Thoracic aorta (tissue), 2 donors: ENCODE measurements around the gene PHF1. TPM values are rescaled to one million over a fixed set of nuclear protein-coding genes. Genes with fewer than 3 reads are reported as not detected.

Source experiments
- ATAC-seq: fragments of 150-250 bp; one replicate; pipeline ENCODE4 v1.8.0; 2017; ENCODE audit warnings: low read depth; ENCODE audit not compliant: insufficient number of reproducible peaks, low FRiP score
- DNase-seq: peaks from one replicate; pipeline ENCODE4 v3.0.0-alpha.2; 2020; ENCODE audit warnings: low spot score
- H3K27ac ChIP-seq, 2 donors: fragments of 200-600 bp; sonication (generic); 1 replicate in 1 of 2; 2 replicates in 1 of 2; pipeline ENCODE4 v1.5.1; 2016; ENCODE audit warnings: mild to moderate bottlenecking in 2 of 2, moderate library complexity in 2 of 2
- H3K27me3 ChIP-seq: fragments of 200-600 bp; sonication (generic); replicated peaks from 2 replicates; pipeline ENCODE4 v1.6.0; 2016; ENCODE audit warnings: mild to moderate bottlenecking; ENCODE audit not compliant: insufficient read depth
- H3K36me3 ChIP-seq: fragments of 200-600 bp; sonication (generic); one replicate; pipeline ENCODE4 v1.5.1; 2016
- H3K4me1 ChIP-seq, 2 donors: fragments of 200-600 bp; sonication (generic); 1 replicate in 1 of 2; 2 replicates in 1 of 2; pipeline versions ENCODE4 v1.5.1 to v1.6.0; 2016; ENCODE audit warnings: low read depth in 2 of 2, mild to moderate bottlenecking in 1 of 2; ENCODE audit not compliant: control insufficient read depth in 1 of 2
- H3K4me3 ChIP-seq: fragments of 200-600 bp; sonication (generic); 2 replicates; pipeline ENCODE4 v1.5.1; 2016; ENCODE audit warnings: mild to moderate bottlenecking
- H3K9me3 ChIP-seq: fragments of 200-600 bp; sonication (generic); 2 replicates; pipeline ENCODE4 v1.5.1; 2016
- CTCF ChIP-seq: fragments of 200-600 bp; sonication (generic); IDR thresholded peaks from one replicate; pipeline ENCODE4 v1.5.1; 2019; ENCODE audit warnings: antibody characterized with exemption
- total RNA-seq, 2 donors: library from RNA; depleted of rRNA; stranded (reverse); fragments of >200 nt; gene quantifications; one replicate each; pipeline versions ENCODE4 v1.1.0 to v1.2.3, GENCODE V29; 2016

PHF1 gene
- total RNA-seq, 2 donors from 2014 or later = 82.0 to 104 TPM

- ATAC-seq (no peak), DNase-seq (no peak)
- H3K9me3 ChIP-seq = no peaks in the 10 kb centered on the region
These were observed 5.9 kb upstream of the PHF1 start for GRCh38 chr6:33404884-33405283.

GRCh38 chr6:33405386-33405940 is 5.4 kb upstream of the PHF1 start:
- H3K4me3 ChIP-seq = no peak overlapping the region
- DNase-seq = no peak
- TF ChIP-seq CTCF = no peak
- H3K9me3 ChIP-seq = no peaks in the 10 kb centered on the region
- ATAC-seq = no peak
- H3K36me3 ChIP-seq = no peaks in the 10 kb centered on the region
- no peaks in the 10 kb centered on the region for H3K4me1 ChIP-seq
- H3K27ac ChIP-seq = no peak overlapping the region
- no peaks in the 10 kb centered on the region for H3K27me3 ChIP-seq

More at GRCh38 chr6:33404884-33405283, 5.9 kb upstream of the PHF1 start:
- no peaks in the 10 kb centered on the region for H3K4me1 ChIP-seq
- H3K27me3 ChIP-seq = no peaks in the 10 kb centered on the region
- H3K27ac ChIP-seq = no peak overlapping the region
- H3K4me3 ChIP-seq = no peak overlapping the region
- H3K36me3 ChIP-seq = no peaks in the 10 kb centered on the region
- TF ChIP-seq CTCF = no peak

GRCh38 chr6:33406126-33406525 is 4.7 kb upstream of the PHF1 start:
- Histone ChIP-seq H3K4me3 (no peak overlapping the region), H3K27ac (no peak overlapping the region), H3K27me3 (no peaks in the 10 kb centered on the region), H3K4me1 (no peaks in the 10 kb centered on the region), H3K36me3 (no peaks in the 10 kb centered on the region), H3K9me3 (no peaks in the 10 kb centered on the region)
- no peak for TF ChIP-seq CTCF
- DNase-seq = no peak
- no peak for ATAC-seq

GRCh38 chr6:33407132-33407718 is 3.6 kb upstream of the PHF1 start:
- Histone ChIP-seq H3K27ac (no peak overlapping the region), H3K9me3 (no peaks in the 10 kb centered on the region), H3K36me3 (no peaks in the 10 kb centered on the region), H3K4me3 (no peak overlapping the region), H3K27me3 (no peaks in the 10 kb centered on the region), H3K4me1 (peaks cover 5 to 7% of the 10 kb centered on the region in 2 donors)
- DNase-seq (no peak), ATAC-seq (no peak)
- no peak for TF ChIP-seq CTCF

- H3K9me3 ChIP-seq = no peaks in the 10 kb centered on the region
- TF ChIP-seq CTCF = no peak
- peaks cover 22% of the 10 kb centered on the region for H3K36me3 ChIP-seq
- ATAC-seq (peak; percentile 75), DNase-seq (peak; percentile 93)
- H3K4me3 ChIP-seq = peak overlapping the region; percentile 99
- no peaks in the 10 kb centered on the region for H3K27me3 ChIP-seq
- peak overlapping the region; percentile 88 to 96 for H3K27ac ChIP-seq
- H3K4me1 ChIP-seq = peaks cover 5 to 35% of the 10 kb centered on the region in 2 donors
These were observed 634 bp upstream of the PHF1 start for GRCh38 chr6:33410050-33410710.
